Activated naive CD4-positive, alpha-beta T cell treated with anti-CD3 and anti-CD28 coated beads, Interleukin-2, amount 50 U/mL, for 72 hours (primary cell): ENCODE data around the gene GDPD5. TPM values are rescaled to one million over a fixed set of nuclear protein-coding genes. Genes with fewer than 3 reads are reported as not detected.

Experiments used
- ATAC-seq, 2 donors: fragments of 150-1000 bp; cut with Tn5 transposase; 2 replicates each; pipeline ENCODE4 v1.10.0; 2021; ENCODE audit warnings: mild to moderate bottlenecking in 2 of 2, moderate library complexity in 2 of 2
- DNase-seq, 2 donors: peaks; one replicate each; pipeline ENCODE4 v3.0.0; 2021 to 2022; ENCODE audit warnings: low spot score in 2 of 2
- H3K27ac Mint-ChIP-seq, 2 donors: one replicate each; pipeline ENCODE4 v1.8.0; 2022; ENCODE audit warnings: mild to moderate bottlenecking in 2 of 2, mixed read lengths in 2 of 2
- H3K36me3 Mint-ChIP-seq, 2 donors: one replicate each; pipeline ENCODE4 v1.8.0; 2022; ENCODE audit warnings: mixed read lengths in 2 of 2
- H3K9me3 Mint-ChIP-seq, 2 donors: one replicate each; pipeline ENCODE4 v1.8.0; 2022; ENCODE audit warnings: mixed read lengths in 2 of 2
- total RNA-seq, 2 donors: library from RNA; stranded (reverse); gene quantifications; one replicate each; pipeline ENCODE4 v1.2.3, GENCODE V29; 2022

Gene GDPD5
- total RNA-seq, 2 donors from 2014 or later, result 13.4 to 22.7 TPM

DNA sequence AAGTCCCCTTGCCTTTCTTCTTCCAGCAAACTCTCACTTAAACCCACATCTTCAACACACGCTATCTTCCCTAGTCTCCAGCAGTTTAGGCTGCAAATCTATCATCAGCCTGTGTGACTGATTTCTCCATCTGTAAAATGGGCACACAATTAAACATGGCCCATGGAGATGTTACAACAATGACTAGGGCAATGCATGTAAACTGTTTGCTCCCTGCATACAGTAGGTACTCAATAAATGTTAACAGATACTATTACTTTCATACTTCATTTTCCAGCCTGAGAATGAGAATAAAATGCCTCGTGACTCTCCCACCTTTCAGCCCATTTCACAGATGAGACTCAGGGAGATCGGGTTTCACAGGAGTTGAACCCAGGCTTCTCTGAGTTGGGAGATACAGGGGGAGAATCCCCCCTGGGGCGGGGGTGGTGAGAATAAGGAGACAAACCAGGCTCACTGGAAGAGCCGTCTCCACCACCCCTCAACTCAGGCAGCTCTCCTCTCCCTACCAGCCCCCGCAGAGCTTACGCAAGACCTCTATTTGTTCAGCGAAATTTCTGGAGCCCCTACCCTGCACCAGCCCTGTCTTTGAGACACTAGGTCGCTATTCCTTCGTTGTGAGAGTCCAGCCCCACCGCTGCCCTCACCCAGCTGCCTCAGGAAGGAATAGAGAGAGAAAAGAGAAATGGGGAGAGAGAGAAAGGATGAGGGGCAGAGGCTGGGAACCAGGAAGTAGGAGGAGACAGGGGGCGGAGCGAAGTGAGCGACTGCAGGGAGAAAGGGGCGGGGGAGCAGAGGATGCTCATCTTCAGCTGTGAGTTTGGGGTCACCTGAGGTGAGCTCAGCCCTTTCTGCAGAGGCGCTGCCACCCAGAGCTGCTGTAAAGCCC, 50.6 kb downstream of the GDPD5 start:
- no peaks in the 10 kb centered on the region for H3K36me3 Mint-ChIP-seq
- H3K27ac Mint-ChIP-seq, result peak overlapping the region; percentile 89 to 92
- ATAC-seq (peak; percentile 66 to 87), DNase-seq (peak in 1 of 2 donors; percentile 58)
- no peaks in the 10 kb centered on the region for H3K9me3 Mint-ChIP-seq

- ATAC-seq (no peak), DNase-seq (no peak)
- no peak overlapping the region for H3K27ac Mint-ChIP-seq
- H3K36me3 Mint-ChIP-seq, result no peaks in the 10 kb centered on the region
- no peaks in the 10 kb centered on the region for H3K9me3 Mint-ChIP-seq
Measured at GRCh38 chr11:75474240-75474639, 51.5 kb downstream of the GDPD5 start.

DNA sequence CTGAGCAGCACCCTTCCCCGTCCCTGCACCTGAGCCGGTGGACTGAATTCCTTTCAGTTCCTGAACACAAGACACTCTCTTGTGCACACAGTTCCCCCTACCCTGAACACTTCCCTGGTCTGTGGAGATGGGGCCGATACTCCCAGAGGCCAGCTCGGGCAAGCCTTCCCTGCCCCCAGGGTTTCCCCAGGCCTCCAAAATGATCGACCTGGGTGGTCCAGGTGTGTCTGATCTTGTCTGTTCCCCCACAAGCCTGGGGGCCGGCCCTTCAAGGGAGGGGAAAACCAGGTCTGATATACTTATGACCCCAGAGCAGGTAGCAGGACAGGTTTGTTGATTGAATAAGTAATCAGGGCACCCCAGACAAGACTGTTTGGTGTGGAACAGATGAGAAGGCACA, 52.1 kb downstream of the GDPD5 start:
- no peaks in the 10 kb centered on the region for H3K9me3 Mint-ChIP-seq
- H3K36me3 Mint-ChIP-seq, result no peaks in the 10 kb centered on the region
- ATAC-seq (no peak), DNase-seq (no peak)
- H3K27ac Mint-ChIP-seq, result no peak overlapping the region

DNA sequence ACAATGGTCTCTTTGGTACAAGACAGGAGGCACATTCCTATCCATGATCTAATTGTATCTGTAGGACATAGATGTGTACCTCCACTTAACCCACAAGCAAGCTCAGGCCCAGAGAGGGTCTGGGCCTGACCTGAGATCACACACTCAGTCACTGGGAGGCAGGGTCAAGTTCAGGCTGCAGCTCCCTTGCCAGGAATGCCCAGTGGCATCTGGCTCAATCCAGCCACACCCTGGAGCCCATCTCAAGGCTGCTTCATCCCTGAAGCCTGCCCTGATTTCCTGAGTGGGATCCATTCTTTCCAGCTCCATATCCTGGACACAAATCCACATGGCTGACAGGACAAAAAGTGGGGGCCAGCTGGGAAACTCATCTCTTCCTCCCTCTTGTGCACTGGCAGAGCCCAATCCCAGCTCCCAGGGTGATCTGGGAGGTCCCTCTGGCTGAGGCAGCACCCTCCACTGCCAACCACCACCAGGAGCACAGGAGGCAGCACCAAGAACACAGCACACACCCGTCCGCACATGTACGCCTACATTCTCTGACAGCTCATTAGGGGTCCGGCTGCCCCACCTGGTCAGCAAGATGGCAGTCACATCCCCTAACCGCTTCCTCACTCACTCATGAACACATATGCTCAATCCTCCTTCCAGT, 53.5 kb downstream of the GDPD5 start:
- ATAC-seq, result no peak

GRCh38 chr11:75471176-75471973, 54.4 kb downstream of the GDPD5 start:
- DNase-seq (no peak), ATAC-seq (no peak)
- Mint-ChIP-seq H3K9me3 (no peaks in the 10 kb centered on the region), H3K27ac (no peak overlapping the region), H3K36me3 (no peaks in the 10 kb centered on the region)

More for the DNA sequence above, 53.5 kb downstream of the GDPD5 start:
- DNase-seq, result no peak
- peak overlapping the region in 1 of 2 donors; percentile 16 for H3K27ac Mint-ChIP-seq
- H3K36me3 Mint-ChIP-seq, result no peaks in the 10 kb centered on the region
- H3K9me3 Mint-ChIP-seq, result no peaks in the 10 kb centered on the region

GRCh38 chr11:75470476-75471080, 55.2 kb downstream of the GDPD5 start:
- Mint-ChIP-seq H3K36me3 (no peaks in the 10 kb centered on the region), H3K9me3 (no peaks in the 10 kb centered on the region), H3K27ac (no peak overlapping the region)
- ATAC-seq (no peak), DNase-seq (no peak)

- ATAC-seq (no peak), DNase-seq (no peak)
- H3K36me3 Mint-ChIP-seq, result no peaks in the 10 kb centered on the region
- no peak overlapping the region for H3K27ac Mint-ChIP-seq
- no peaks in the 10 kb centered on the region for H3K9me3 Mint-ChIP-seq
Measured at GRCh38 chr11:75469785-75470405, 55.8 kb downstream of the GDPD5 start.

DNA sequence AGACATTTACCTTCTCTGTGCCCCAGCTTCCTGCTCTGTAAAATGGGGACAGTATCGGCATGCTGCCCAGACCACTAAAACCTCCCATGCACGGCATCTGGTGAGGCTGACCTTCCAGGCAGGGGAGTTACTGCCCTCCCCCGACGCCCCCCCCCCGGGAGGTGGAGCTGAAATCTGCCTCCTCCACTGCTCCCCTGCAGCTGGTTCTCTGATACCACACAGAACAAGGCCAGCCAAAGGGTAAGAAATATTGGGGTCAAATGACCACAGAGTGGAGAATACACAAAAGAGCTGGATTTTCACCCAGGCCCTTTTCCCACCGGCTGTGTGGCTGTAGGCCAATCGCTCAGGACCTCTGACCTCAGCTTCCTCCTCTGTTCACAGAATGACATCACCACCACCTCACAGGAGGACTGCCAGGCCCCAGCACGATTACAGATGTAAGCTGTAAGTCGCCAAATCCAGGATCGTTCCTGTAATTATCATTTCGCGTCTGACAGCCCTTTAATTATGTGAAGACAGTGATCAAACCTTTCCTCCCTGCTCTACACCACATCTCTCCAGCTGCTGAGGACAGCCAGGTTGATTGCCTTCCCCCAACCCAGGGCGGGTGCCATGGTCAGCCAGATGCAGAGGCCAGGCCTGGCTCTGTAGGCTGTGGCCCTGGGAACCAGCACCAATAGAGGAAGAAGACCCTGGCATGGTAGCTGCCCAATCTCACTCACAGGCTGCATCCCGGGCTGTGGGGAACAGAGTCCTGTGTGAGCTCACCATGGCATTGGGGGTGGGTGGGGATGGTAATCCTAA, 57.0 kb downstream of the GDPD5 start:
- no peak for ATAC-seq
- Mint-ChIP-seq H3K27ac (no peak overlapping the region), H3K36me3 (no peaks in the 10 kb centered on the region), H3K9me3 (no peaks in the 10 kb centered on the region)
- no peak for DNase-seq

- no peak for ATAC-seq
- no peak for DNase-seq
- no peaks in the 10 kb centered on the region for H3K9me3 Mint-ChIP-seq
- no peaks in the 10 kb centered on the region for H3K36me3 Mint-ChIP-seq
- H3K27ac Mint-ChIP-seq, result no peak overlapping the region
Measured at GRCh38 chr11:75467881-75468280, 57.9 kb downstream of the GDPD5 start.

GRCh38 chr11:75467311-75467710, 58.4 kb downstream of the GDPD5 start:
- no peaks in the 10 kb centered on the region for H3K9me3 Mint-ChIP-seq
- H3K27ac Mint-ChIP-seq, result peak overlapping the region in 1 of 2 donors; percentile 72
- H3K36me3 Mint-ChIP-seq, result no peaks in the 10 kb centered on the region
- ATAC-seq, result no peak
- no peak for DNase-seq

DNA sequence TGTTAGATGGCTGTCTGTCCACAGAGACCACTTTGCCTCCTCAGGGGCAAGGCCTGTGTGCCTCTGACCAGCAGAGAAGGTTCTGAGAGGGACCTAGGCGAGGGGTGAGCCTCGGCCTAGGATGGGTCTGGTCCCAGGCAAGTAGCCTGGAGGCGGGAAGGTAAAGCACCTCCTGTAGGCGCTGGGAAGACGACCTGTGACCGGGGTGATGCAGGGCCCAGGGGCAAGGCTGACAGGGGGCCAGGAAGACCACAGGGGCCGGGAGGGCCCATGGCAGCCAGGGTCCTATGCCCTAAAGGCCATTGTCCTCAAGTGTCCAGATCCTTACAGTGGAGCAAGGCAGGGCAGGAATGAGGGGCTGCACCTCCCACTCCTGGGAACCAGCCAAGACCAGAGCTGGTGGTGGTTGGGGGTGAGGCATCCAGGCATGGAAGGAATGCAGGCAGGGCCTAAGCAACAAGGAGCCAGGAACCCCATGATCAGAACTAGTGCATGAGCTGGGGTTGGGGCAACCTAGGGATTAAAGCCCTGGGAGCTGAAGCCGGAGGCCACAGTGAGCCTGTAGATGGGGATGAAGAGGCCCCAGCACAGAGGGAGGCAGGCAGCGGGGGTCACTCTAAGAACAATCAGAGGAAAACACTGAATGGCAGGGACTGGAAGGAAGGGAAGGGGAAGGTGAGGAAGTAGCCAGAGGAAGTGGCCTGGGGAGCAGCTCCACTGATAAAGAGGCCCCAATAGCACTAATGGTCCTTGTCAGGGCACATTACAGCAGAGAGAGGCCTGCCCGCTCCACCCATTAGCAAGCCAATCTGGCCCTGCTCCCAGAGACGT, 59.8 kb downstream of the GDPD5 start:
- Mint-ChIP-seq H3K9me3 (no peaks in the 10 kb centered on the region), H3K36me3 (no peaks in the 10 kb centered on the region)
- DNase-seq, result no peak

GRCh38 chr11:75463106-75463774, 62.5 kb downstream of the GDPD5 start:
- Mint-ChIP-seq H3K27ac (no peak overlapping the region), H3K36me3 (no peaks in the 10 kb centered on the region), H3K9me3 (no peaks in the 10 kb centered on the region)
- no peak for DNase-seq
- ATAC-seq, result no peak

More for the DNA sequence above, 59.8 kb downstream of the GDPD5 start:
- ATAC-seq, result no peak
- H3K27ac Mint-ChIP-seq, result no peak overlapping the region

GRCh38 chr11:75462117-75462653, 63.6 kb downstream of the GDPD5 start:
- no peak for ATAC-seq
- H3K9me3 Mint-ChIP-seq, result no peaks in the 10 kb centered on the region

DNA sequence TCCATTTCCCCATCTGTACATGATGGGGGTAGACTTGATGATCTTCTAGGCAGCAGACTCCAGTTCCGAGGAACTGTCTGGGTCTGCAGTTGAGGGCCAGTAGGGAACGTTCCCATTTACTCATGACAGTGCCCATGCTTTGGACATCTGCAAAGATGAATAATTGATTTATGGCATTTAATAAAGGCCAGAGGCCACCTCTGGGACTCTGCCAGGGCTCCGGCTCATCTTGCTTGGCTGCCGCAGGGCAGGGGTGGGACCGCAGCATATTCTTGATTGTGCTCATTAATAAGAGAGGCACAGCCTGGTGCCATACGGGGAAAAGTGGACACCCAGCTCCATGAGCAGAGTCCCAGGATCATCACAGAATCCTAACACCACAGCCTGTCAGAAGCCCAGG, 64.6 kb downstream of the GDPD5 start:
- Mint-ChIP-seq H3K36me3 (no peaks in the 10 kb centered on the region), H3K9me3 (no peaks in the 10 kb centered on the region), H3K27ac (no peak overlapping the region)
- DNase-seq (no peak), ATAC-seq (no peak)

More at GRCh38 chr11:75462117-75462653, 63.6 kb downstream of the GDPD5 start:
- no peak for DNase-seq
- no peaks in the 10 kb centered on the region for H3K36me3 Mint-ChIP-seq
- no peak overlapping the region for H3K27ac Mint-ChIP-seq
